Measurements from ENCODE around the gene WLS.

Gene WLS

DNA sequence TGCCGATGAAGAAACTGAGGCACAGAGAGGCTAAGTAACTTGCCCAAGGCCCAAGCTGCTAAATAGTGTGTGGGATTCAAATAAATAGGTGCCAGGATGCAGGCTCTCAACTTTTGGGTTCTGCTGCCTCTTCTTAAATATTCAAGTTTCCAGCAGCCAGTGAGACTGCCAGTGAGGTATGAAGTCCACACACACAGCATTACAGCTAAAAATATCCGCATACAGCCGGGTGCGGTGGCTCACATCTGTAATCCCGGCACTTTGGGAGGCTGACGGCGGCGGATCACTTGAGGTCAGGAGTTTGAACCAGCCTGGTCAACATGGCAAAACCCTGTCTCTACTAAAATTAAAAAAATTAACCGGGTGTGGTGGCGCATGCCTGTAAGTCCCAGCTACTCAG, 103.5 kb downstream of the WLS start:
- Histone ChIP-seq H3F3A (ENCODE audit: insufficient read depth, low read length) (no peaks in the 10 kb centered on the region), H3K4me2 (ENCODE audit: low read depth, low read length) (no peak overlapping the region)

DNA sequence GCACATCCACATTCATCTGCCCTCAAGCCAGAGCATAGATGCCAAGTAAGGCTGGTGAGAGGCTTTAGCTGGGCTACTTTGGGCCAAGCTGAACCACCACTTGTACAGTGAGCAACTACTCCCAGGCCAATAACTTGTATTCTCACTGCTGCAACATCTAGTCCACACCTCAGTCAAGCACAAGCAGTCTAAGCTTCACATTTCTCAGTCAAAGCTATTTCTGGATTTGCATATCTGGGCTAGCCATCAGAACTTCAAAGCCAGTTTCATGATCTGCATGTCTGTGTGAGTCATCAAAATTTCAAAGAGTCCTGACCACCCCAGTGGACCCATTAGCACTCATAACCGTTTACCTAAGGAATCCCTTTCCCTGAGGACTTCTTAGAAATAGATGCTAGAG, 104.2 kb downstream of the WLS start:
- Histone ChIP-seq H3K4me2 (ENCODE audit: low read depth, low read length) (peak overlapping the region; percentile 41), H3K9ac (ENCODE audit: low read length) (no peak overlapping the region), H3K4me1 (ENCODE audit: low read length) (peaks cover 18% of the 10 kb centered on the region), H2AFZ (ENCODE audit: low read length) (peak overlapping the region; percentile 28), H3K4me3 (ENCODE audit: low read length) (no peak overlapping the region), H4K20me1 (ENCODE audit: insufficient read depth, low read length) (no peaks in the 10 kb centered on the region), H3K9me3 (replicated peaks; ENCODE audit: insufficient read depth, low read length) (no peaks in the 10 kb centered on the region), H3F3A (ENCODE audit: insufficient read depth, low read length) (no peaks in the 10 kb centered on the region), H3K27me3 (replicated peaks; ENCODE audit: insufficient read depth, low read length) (no peaks in the 10 kb centered on the region), H3K27ac (ENCODE audit: low read length) (peak overlapping the region; percentile 24; the same call in 1 of the 2 replicates), H3K9me2 (replicated peaks; ENCODE audit: insufficient read depth, low read length) (no peaks in the 10 kb centered on the region), H3K36me3 (replicated peaks; ENCODE audit: insufficient read depth, low read length) (no peaks in the 10 kb centered on the region), H3K79me2 (ENCODE audit: low read length) (no peaks in the 10 kb centered on the region)
- peak; percentile 86 for DNase-seq
- TF ChIP-seq EZH2 (optimal IDR thresholded peaks at IDR 0.05; ENCODE audit: low read depth, low read length) = no peak
- TF ChIP-seq EZH2phosphoT487 (IDR thresholded peaks at IDR 0.05; ENCODE audit: low read length) = no peak
- TF ChIP-seq, protein P1, sequence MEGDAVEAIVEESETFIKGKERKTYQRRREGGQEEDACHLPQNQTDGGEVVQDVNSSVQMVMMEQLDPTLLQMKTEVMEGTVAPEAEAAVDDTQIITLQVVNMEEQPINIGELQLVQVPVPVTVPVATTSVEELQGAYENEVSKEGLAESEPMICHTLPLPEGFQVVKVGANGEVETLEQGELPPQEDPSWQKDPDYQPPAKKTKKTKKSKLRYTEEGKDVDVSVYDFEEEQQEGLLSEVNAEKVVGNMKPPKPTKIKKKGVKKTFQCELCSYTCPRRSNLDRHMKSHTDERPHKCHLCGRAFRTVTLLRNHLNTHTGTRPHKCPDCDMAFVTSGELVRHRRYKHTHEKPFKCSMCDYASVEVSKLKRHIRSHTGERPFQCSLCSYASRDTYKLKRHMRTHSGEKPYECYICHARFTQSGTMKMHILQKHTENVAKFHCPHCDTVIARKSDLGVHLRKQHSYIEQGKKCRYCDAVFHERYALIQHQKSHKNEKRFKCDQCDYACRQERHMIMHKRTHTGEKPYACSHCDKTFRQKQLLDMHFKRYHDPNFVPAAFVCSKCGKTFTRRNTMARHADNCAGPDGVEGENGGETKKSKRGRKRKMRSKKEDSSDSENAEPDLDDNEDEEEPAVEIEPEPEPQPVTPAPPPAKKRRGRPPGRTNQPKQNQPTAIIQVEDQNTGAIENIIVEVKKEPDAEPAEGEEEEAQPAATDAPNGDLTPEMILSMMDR (IDR thresholded peaks at IDR 0.05; ENCODE audit: low read length) = no peak

More for the DNA sequence above, 103.5 kb downstream of the WLS start:
- H4K20me1 ChIP-seq (ENCODE audit: insufficient read depth, low read length) = no peaks in the 10 kb centered on the region
- H3K9me3 ChIP-seq (replicated peaks; ENCODE audit: insufficient read depth, low read length) = no peaks in the 10 kb centered on the region
- H3K27me3 ChIP-seq (replicated peaks; ENCODE audit: insufficient read depth, low read length) = no peaks in the 10 kb centered on the region
- no peak overlapping the region for H3K27ac ChIP-seq (ENCODE audit: low read length)
- peaks cover 18% of the 10 kb centered on the region for H3K4me1 ChIP-seq (ENCODE audit: low read length)
- H3K9me2 ChIP-seq (replicated peaks; ENCODE audit: insufficient read depth, low read length) = no peaks in the 10 kb centered on the region
- TF ChIP-seq, protein P1 (IDR thresholded peaks at IDR 0.05; ENCODE audit: low read length) = no peak
- no peak for TF ChIP-seq EZH2phosphoT487 (IDR thresholded peaks at IDR 0.05; ENCODE audit: low read length)
- no peak for TF ChIP-seq EZH2 (optimal IDR thresholded peaks at IDR 0.05; ENCODE audit: low read depth, low read length)
- H3K79me2 ChIP-seq (ENCODE audit: low read length) = no peaks in the 10 kb centered on the region
- DNase-seq = no peak
- H3K4me3 ChIP-seq (ENCODE audit: low read length) = no peak overlapping the region
- H2AFZ ChIP-seq (ENCODE audit: low read length) = no peak overlapping the region
- no peaks in the 10 kb centered on the region for H3K36me3 ChIP-seq (replicated peaks; ENCODE audit: insufficient read depth, low read length)
- H3K9ac ChIP-seq (ENCODE audit: low read length) = no peak overlapping the region

DNA sequence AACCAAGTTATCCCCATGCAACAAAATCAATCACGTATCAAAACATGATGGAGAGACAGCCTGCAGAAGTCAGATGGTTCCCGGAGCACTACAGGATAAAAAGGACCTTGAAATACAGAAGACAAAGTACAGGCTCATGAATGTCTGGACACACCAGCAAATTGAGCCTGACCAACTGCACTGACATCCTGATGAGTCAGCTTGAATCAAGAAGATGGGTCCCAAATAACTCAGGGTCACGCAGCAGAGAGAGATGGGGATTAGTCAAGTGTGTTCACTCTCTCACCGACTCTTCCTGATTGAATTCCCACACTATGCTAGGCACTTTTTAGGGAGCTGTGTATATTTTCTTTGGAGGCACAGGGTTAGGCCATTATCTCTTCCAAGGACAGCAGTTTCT, 110.8 kb downstream of the WLS start:
- Histone ChIP-seq H3K79me2 (ENCODE audit: low read length) (no peaks in the 10 kb centered on the region), H3K9me3 (replicated peaks; ENCODE audit: insufficient read depth, low read length) (no peaks in the 10 kb centered on the region), H4K20me1 (ENCODE audit: insufficient read depth, low read length) (no peaks in the 10 kb centered on the region), H2AFZ (ENCODE audit: low read length) (no peak overlapping the region), H3K27ac (ENCODE audit: low read length) (no peak overlapping the region), H3K36me3 (replicated peaks; ENCODE audit: insufficient read depth, low read length) (no peaks in the 10 kb centered on the region), H3K27me3 (replicated peaks; ENCODE audit: insufficient read depth, low read length) (no peaks in the 10 kb centered on the region), H3K4me1 (ENCODE audit: low read length) (peaks cover 4% of the 10 kb centered on the region; the same call in 1 of the 2 replicates), H3K9me2 (replicated peaks; ENCODE audit: insufficient read depth, low read length) (no peaks in the 10 kb centered on the region), H3K4me3 (ENCODE audit: low read length) (no peak overlapping the region), H3K9ac (ENCODE audit: low read length) (no peak overlapping the region), H3K4me2 (ENCODE audit: low read depth, low read length) (no peak overlapping the region), H3F3A (ENCODE audit: insufficient read depth, low read length) (no peaks in the 10 kb centered on the region)
- no peak for DNase-seq
- TF ChIP-seq EZH2phosphoT487 (IDR thresholded peaks at IDR 0.05; ENCODE audit: low read length) (no peak), EZH2 (optimal IDR thresholded peaks at IDR 0.05; ENCODE audit: low read depth, low read length) (no peak)
- TF ChIP-seq, protein P1 (IDR thresholded peaks at IDR 0.05; ENCODE audit: low read length) = no peak
